COLO829 (cell line): ENCODE results near the gene ACTL10.

ENCODE experiments used
- DNase-seq: peaks from one replicate; pipeline ENCODE4 v3.0.0; 2012; ENCODE audit warnings: low spot score

Gene ACTL10

GRCh38 chr20:33649201-33649681, 17.5 kb upstream of the ACTL10 start:
- DNase-seq: no peak

GRCh38 chr20:33650111-33650752, 16.5 kb upstream of the ACTL10 start:
- DNase-seq: no peak

- DNase-seq: no peak
Observed at GRCh38 chr20:33650753-33651561, 15.8 kb upstream of the ACTL10 start.

- no peak for DNase-seq
Observed at GRCh38 chr20:33651562-33652048, 15.1 kb upstream of the ACTL10 start.

GRCh38 chr20:33653218-33653899, 13.4 kb upstream of the ACTL10 start:
- peak; percentile 79 for DNase-seq

GRCh38 chr20:33653900-33654596, 12.7 kb upstream of the ACTL10 start:
- no peak for DNase-seq

- no peak for DNase-seq
Observed at GRCh38 chr20:33654680-33655161, 12.0 kb upstream of the ACTL10 start.

GRCh38 chr20:33655164-33655563, 11.6 kb upstream of the ACTL10 start:
- DNase-seq: no peak

- DNase-seq: no peak
Observed at GRCh38 chr20:33656010-33656782, 10.5 kb upstream of the ACTL10 start.

GRCh38 chr20:33656783-33657703, 9.7 kb upstream of the ACTL10 start:
- no peak for DNase-seq

GRCh38 chr20:33657704-33658095, 9.0 kb upstream of the ACTL10 start:
- no peak for DNase-seq

- DNase-seq: no peak
Observed at GRCh38 chr20:33658510-33658909, 8.2 kb upstream of the ACTL10 start.

GRCh38 chr20:33658929-33659328, 7.8 kb upstream of the ACTL10 start:
- DNase-seq: no peak

- no peak for DNase-seq
Observed at GRCh38 chr20:33659341-33660034, 7.3 kb upstream of the ACTL10 start.

GRCh38 chr20:33660035-33660684, 6.6 kb upstream of the ACTL10 start:
- DNase-seq: no peak

- no peak for DNase-seq
Observed at GRCh38 chr20:33660685-33661058, 6.1 kb upstream of the ACTL10 start.

- no peak for DNase-seq
Observed at GRCh38 chr20:33662172-33662571, 4.6 kb upstream of the ACTL10 start, which contains the start of gene C20orf144. TSS of gene C20orf144 (plus strand) at chr20:33662327. CDS start at chr20:33662346, 19 bp downstream.

GRCh38 chr20:33663161-33664084, 3.3 kb upstream of the ACTL10 start:
- peak; percentile 74 for DNase-seq
